ENCODE measurements around the gene HCFC1R1.

HCFC1R1 gene

DNA sequence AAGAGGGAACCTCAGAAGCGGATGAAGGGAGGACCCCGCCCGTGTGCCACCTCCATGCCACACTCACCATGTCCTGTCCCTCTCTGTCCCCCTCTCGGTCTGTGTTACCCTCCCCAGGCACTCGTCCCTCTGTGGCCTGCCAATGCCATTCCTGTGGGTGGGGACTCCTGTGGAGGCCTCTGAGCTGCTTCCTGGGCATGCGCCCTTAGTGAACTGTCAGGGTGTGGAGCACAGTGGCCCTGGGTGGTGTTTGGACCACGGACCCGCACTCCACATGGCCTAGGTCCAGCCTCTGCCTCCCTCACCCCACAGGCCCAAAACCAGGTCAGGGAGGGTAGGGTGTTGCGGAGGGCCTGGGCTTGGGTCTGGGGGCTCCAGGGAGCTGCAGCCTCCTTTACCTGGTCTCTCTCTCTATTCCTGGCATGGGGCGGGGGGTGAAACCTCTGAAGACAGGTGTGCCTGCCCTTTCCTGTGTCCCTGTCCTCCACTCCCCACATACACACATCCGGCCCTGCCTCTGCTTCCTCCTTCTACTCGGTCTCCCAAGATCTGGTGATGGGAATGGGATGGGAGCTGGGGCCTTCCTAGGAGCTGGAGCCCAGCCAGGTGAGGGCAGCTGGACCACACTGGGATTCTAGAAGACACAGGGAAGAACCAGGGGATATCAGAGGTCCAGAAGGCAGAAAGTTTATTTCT, 32.0 kb downstream of the HCFC1R1 start:
- no peak for DNase-seq

DNA sequence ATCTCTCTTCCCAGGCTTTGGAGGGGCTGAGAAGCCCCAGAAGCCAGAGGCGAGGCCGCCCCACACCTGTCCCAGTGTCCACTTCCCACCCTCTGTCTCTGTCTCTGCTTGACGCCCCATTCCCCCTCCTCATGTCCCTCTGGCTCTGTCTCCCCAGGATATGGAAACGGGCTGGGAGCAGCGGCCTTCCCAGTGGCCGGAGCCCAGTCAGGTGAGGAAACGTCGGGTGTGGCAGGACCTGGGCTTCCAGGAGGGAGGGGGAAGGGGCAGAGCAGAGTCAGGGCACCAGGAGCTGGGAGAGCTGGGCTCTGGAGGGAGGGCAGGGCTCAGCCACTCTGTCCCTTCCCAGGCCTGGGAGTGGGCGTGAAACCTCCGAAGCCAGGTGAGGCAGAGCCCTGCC, 32.9 kb downstream of the HCFC1R1 start:
- DNase-seq = no peak

DNA sequence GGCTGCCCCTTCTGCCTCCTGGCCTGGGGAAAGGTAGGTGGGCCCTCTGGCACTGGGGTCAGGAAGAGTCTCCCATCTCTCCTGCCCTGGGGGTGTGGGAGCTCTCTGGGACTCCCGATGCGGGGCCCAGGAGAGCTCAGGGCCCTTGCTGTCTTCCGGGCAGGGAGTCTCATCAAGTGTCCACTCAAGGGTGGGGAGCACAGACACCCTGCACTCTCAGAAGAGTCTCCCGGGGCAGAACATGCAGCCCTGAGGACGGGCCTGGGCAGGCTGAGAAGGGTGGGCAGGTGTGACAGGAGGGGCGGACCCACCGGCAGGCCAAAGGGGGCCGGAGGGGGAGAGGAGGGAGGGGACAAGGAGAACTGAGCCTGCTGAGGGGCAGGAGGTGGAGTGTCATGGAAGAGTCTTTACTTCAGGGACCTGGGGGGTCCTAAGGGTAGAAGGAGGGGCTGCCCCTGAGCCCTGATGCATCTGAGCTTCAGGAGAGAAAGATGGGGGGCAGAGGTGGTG, 35.1 kb downstream of the HCFC1R1 start:
- no peak for DNase-seq

DNA sequence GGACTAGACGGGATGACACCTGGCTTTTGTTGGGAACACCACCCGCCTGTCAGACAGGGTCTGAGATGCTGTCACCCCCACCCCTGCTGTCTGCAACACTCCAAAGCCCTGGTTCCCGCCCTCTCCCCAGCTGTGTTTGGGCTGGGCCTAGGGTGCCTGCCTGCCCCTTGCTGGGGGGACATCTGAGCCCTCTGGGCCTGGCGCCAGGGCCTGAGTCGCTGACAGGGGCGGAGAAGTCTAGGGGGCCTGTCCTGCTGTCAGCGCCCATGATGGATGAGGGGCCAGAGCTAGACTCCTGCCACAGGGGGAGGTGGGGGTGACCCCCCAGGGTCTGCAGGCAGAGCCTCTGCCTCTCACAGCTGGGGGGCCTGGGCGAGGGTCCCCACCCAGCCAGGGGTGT, 35.9 kb downstream of the HCFC1R1 start:
- DNase-seq = no peak

DNA sequence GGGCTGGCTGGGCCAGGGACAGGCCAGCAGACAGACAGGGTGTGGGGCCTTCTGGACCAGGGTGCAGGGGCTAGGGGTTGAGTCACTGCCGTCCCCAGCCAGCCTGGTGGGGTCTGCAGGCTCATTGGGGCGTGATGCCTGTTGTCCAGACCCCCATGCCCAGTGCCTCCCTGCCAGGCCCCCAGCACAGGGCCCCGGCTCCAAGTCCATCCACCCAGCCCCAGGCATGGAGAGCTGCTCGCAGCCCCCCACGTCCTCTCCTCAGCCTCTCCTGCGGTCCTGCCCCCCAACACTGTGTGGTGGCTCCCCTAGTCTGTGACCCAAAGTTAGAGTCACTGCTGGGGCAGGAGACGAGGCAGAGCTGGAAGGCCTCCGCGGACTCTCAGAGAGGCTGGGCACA, 36.5 kb downstream of the HCFC1R1 start:
- no peak for DNase-seq

DNA sequence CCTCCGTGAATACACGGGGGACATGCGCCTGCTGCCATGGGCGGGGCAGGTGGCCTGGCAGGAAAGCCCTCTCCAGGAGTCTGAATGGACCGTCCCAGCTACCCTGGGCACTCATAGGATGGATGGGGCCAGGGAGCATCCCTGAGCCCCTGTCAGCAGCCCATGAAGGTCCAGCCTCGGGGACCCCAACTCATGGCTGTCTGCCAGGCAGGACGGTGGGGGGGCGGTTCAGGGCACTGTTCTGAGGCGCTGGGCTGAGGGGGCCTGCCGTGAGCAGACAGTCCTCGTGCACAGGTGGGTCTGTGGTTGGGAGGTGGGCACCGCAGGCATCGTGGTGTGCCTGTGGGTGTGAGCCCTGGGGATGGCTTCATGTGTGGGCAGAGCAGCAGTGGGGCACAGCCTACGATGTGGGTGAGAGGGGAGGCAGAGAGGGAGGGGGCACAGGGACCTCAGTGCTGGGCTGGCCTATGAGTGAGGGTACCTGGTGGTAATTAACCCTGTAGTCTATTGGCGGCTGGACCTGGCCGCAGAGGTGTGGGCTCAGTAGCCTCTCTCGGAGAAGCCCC, 37.0 kb downstream of the HCFC1R1 start:
- DNase-seq = no peak

DNA sequence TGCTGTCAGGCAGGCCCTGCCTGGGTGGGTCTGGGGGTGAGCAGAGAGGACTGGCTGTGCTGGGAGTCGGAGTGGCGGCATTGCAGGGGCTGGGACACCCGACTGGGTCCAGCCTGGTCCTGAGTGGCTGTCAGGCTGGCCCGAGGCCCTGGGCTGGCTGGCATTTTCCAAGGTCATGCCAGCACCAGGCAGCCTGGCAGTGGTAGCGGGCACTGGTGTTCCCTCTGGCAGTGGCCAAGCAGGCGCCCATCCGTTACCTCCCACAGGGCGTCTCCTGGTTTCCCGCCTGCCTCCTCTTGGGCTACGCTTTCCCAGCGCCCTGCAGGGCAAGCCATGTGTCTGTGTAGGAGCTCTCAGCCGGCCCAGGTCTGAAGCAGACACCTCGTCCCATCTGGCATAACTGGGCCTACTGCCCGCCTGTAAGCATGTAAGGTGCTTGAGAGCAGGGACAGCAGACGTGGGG, 37.8 kb downstream of the HCFC1R1 start:
- DNase-seq = no peak

DNA sequence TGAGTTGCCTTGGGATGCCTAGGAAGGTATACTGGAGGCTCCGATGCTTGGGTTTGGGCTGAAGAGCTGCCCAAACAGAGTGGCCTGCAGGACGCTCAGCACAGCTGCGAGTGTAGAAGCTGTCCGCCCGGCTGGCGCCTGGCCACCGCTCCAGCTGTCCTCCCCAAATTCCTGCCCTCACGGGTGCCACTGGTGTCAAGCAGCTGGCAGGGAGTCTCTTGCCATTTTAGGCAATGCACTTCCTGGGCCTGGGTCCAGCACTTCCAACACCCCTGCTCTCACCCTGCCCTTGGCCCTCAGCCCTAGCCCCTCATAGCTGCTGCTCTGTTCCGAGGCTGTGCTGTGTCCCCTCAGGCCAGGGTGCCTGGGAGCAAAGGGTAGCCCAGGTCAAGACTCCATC, 38.3 kb downstream of the HCFC1R1 start:
- no peak for DNase-seq

DNA sequence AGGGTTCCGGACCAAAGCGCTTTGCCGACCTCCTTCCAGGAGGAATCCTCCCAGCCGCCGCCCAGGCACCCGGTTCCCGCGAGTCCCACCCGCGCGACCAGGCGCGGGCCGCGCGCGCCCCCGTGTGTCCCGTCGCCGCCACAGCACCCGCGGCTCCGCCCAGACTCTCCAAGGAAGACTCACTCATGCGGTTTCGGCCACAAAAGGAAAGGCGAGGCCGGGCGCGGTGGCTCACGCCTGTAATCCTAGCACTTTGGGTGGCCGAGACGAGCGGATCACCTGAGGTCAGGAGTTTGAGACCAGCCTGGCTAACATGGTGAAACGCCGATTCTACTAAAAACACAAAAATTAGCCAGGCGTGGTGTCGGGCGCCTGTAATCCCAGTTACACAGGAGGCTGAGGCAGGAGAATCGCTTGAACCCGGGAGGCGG, 40.0 kb downstream of the HCFC1R1 start:
- DNase-seq = no peak

DNA sequence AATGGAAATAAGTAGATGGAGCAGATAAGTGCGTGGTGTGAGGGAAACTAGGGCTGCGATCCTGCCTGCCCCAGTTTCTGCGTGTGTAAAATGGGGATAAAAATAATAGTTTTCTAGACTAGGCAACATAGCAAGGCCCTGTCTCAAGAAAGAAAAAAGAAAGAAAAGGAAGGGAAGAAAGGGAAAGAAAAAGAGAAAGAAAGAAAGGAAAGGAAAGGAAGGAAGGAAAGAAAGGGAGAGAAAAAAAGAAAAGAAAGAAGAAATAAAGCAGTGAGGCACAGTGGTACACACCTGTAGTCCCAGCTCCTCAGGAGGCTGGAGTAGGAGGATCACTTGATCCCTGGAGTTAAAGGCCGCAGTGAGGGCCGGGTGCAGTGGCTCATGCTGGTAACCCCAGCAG, 41.3 kb downstream of the HCFC1R1 start:
- no peak for DNase-seq

DNA sequence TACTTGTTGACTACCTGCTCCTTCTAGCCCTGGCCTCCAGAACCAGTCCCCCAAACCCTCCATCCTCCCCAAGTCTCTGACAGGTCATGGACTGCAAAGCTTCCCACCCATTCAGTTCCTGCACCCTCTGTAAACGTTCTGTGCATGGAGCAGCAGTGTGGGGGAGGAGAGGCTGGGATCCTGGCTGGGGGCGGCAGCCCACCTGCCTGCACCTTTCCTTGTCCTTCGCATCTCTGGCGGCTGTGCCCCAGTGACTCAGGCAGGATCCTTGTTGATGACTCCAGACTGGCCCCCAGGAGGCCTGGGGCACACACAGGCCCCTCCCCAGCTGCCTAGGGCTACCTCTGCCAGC, 41.9 kb downstream of the HCFC1R1 start:
- DNase-seq = no peak

DNA sequence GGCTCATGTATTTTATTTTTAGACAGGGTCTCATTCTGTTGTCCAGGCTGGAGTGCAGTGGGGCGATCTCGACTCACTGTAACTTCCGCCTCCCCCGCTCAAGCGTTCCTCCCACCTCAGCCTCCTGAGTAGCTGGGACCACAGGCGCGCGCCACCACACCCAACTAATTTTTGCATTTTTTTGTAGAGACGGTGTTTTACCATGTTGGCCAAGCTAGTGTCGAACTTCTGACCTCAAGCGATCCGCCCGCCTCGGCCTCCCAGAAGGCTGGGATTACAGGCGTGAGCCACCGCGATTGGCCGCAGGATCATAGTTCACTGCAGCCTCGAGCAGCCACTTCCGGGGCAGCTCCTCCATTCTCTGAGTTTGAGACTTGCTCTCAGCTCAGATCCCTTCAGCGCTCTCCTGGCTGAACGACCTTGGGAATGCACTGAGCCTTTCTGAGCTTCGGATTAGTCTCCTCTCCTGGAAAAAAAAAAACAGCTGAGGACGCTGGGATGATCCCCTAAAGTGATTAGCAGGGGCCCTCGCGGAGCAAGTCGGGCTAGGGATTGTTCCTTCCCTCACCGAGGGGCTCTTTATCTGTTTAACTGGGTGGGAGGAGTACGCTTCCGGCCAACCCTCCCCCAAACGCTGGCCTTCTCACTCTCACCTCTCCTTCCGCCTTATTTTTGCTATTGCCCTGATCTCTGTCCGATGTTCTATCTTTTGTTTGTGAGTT, 42.4 kb downstream of the HCFC1R1 start:
- DNase-seq = no peak

DNA sequence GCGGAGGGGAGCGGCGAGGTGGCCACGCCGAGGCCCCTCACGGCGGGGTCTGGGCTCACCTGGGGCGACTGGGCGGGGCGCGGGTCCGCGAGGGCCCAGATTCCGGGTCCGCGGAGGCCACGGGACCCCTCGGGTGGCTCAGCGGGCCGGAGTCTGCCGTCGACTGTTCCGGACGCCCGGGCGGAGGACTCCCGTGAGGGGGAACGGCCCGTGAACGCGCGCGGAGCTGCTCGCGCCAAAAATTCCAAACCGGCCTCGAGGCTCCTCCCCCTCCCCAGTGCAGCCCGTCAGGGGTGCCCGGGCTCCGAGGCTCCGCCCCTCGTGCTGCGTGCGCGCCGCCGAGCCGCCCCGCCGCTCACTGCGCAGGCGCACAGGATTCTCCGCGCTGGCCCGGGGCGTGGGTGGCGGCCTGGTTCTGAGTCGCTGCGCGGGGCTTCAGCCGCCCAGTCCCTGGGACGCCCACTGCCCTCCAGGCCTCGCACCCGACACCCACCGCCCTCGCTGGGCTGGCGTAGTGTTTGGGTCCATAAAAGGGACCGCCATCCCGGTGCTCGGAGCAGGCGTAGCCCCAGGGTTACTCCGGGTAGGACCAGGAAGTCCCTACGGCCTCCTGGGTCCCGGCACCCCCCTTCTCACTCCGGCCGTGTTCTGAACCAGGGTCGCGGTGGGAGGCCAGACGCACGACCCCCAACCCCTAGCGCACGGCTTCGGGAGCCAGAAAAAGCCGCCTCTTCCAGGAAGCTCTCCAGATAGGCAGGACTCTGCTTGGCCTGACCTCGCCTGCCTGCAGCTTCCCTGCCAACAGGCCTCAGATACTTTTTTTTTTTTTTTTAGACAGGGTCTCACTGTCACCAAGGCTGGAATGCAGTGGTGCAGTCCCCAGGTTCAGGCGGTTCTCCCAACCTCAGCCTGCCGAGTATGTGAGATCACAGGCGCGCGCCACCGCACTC, 43.2 kb downstream of the HCFC1R1 start, which contains the start of gene PKMYT1:
PKMYT1 (minus strand) TSS at position 220 of the 950 bp plus-strand sequence. CDS start 789 bp downstream, outside the sequence.
- DNase-seq = no peak

DNA sequence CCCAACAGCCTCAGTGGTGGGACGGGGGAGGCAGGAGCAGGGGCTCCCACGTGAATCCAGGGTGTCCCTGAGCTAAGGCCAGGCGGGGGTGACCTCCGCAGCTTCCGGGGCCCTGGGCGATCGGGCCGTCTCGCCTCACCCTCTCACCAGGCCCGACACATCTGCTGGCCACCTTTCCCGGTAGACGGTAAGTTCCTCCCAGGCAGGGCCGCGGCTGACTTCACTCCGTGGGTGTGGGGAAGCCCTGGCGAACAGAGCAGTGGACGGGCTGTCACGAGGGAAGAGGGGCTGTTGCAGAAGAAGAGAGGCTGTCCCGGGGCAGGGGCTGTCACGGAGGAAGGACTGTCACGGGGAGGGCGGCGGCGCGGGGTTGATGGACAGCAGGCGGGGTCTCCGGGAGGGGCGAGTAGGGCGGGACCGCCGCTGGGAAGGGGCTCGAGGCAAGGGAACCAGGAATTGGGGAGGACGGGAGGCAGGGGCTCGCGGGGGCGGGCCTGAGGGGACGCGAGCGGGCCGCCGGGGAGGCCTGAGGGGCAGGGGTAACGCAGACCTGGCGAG, 44.0 kb downstream of the HCFC1R1 start:
- DNase-seq = no peak

DNA sequence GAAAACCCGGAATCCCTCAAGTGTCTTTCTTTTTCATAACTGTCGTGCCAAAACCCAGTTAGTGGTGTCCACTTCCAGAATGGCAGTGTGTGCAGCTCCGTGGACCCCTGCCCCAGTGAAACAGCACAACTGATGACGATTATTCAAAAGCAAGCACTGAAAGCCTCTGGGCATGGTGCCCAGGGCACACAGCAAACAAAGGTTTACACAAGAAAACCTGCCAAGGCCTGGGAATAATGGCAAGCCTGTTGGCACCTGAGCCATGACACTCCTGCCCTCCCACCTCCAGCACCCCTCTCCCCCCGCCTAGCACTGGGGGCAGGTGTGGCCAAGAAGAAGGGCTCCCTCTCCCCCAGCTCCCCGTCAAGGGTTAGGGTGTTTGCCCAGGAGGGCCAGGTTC, 46.3 kb downstream of the HCFC1R1 start:
- DNase-seq = no peak

DNA sequence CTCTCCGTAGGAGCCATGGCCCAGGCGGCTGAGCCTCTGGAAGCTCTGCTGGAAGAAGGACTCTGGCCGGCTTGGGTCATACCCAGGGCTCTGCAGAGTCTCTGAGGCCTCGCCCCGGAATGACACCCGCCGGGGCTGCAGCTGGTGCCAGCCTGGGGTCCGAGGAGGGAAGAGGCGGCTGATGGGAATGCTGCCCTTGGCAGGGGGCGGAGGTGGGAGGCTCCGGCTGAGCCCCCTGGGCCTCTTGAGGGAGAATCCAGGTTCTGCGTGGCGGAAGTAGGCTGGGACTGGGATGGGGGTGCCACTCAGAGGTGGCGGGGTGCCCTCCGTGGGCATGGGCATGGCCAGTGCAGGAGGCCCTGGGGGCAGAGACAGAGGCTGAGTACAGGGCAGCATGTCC, 47.1 kb downstream of the HCFC1R1 start:
- no peak for DNase-seq

DNA sequence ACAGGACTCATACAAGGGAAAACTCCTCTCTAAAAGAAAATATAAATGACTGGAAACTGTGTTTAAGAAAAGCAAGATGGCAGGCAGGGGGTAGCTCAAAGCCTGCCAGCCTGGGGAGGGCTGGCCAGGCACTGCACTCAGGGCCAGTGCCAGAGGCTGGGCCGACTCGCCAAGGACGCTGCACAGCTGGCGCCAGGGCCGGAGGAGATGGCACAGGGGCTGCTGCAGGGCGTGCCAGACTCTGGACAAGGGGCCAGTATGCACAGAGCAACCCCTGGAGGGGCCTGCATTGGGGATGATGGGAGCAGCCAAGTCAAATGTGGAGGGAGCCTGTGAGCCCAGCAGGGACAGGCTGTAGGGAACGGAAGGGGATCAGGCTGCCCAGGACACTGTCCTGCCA, 47.5 kb downstream of the HCFC1R1 start:
- no peak for DNase-seq

DNA sequence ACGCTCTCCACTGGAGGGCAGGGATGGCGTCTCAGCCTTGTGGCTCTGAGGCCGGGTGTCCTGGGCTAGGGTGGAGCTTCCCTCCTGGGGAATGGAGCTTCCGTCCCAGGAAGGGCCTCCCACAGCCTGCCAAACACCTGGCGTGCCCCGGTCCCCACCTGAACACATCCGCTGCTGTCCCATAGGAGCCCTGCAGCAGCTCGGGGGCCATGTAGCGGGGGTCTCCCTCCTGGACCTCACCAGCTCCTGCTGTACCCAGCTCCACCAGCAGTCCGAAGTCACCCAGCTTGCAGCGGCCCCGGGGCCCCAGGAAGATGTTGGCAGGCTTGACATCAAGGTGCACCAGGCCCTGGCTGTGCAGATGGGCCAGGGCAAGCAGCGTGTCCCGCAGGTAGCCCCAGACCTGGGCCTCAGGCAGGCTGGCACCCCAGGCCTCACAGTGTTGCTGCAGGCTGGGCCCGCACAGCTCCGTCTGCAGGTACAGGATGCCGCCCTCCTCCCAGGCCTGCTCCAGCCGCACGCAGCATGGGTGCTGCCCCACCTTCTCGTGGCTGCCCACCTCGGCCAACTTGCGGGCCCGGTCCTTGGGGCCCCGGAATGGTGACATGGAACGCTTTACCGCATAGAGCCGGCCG, 48.5 kb downstream of the HCFC1R1 start:
- no peak for DNase-seq

DNA sequence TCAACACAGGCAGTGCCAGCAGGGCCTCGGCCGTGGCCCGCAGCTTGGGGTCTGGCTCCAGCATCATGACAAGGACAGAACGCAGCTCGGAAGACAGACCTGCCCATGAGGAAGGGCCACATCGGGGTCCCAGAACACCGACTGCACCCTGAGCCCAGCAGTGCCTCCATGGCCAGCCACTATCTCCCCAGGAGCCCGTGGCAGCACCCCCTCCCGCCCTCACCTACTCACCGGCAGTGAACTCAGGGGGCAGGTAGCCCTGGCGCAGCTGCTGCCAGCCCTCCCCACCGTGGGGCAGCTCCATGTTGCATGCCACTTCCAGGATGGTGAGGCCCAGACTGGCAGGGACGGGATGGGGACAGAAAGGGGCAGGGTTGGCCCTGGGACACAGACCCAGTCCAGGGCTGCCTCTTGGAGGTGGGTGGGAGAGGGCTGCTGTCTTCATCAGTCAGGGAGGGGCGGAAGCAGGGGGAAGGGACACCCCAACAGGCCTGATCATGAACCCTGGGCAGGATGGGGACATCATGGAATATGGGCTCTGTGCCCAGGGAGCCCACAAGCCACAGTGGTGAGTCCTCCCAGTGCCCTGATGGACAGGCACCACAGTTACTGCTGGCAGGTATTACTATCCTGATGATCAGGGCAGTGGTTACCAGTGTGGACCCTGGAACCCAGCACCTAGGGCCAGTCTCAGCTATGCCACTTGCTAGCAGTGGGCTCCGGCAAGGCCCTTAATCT, 49.3 kb downstream of the HCFC1R1 start:
- DNase-seq = no peak

DNA sequence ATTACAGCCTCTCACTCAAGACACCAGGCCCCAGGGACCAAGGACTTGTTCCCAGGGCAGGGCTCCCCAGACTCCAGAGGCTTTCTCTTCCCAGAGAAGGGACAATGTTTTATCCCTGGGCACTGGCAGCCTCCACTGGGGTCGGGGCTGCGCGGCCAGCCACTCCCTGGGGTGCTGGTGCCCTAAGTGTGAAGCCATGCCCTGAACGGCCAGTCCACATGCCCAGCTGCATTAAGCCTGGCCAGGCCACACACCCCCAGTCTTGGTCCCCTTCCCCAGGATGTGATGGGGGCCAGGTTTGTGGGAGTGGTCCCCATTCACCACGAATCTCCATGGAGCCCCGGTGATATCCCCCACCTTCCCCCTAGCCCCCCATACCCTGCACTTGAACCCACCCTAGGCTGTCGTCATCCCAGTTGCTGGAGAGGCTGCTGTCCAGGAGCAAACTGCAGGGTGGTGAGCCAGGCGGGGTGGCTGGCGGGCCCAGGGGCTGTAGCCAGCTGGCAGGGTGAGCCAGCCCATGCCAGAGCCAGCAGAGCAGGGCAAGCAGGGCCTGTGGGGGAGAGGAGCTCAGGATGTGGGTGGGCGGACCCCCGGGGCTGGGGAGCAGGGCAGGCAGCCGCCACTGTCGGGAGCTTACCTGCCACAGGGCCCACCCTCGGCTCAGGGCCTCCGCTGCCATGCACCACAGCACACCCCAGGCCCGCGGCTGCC, 50.0 kb downstream of the HCFC1R1 start:
- DNase-seq = no peak

DNA sequence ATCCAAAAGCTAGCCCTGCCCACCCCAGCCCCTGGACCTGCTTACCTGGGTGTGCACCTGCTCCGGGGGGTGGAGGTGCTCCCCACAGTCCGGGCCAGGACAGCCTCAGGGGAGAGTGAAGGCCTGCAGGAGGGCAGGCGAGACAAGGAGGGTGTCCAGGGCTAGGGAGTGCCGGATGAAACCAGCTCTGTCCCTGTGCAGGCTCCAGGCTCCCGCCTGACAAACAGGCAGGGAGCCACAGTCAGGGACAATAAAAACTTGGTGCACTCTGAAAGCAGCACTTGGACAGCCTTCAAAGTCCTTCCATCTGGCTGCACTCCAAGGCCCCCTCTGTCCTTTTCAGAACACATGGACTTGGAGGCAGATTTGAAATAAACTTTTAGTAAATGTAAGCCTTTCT, 50.6 kb downstream of the HCFC1R1 start:
- DNase-seq = no peak
